GM19463 (cell line): ENCODE measurements around the gene ATOSA.
A peak's percentile ranks its signal among the peaks of the same experiment; 100 is the strongest.

Experiments used
- ATAC-seq: cut with Tn5 transposase; IDR thresholded peaks from one replicate; pipeline ENCODE4 v1.9.1; 2021; ENCODE audit warnings: mild to moderate bottlenecking, moderate library complexity; ENCODE audit not compliant: unreplicated experiment

The ATOSA gene

GRCh38 chr15:52679232-52680040 is at the start of gene ATOSA:
Gene ATOSA, minus strand, starts transcription at chr15:52679388. Its CDS starts 1,367 bp downstream, at chr15:52678021.
- ATAC-seq: peak; percentile 70

- no peak for ATAC-seq
Observed at GRCh38 chr15:52728899-52729298, 49.7 kb upstream of the ATOSA start.

GRCh38 chr15:52727815-52728214 is 48.6 kb upstream of the ATOSA start:
- ATAC-seq: no peak

DNA sequence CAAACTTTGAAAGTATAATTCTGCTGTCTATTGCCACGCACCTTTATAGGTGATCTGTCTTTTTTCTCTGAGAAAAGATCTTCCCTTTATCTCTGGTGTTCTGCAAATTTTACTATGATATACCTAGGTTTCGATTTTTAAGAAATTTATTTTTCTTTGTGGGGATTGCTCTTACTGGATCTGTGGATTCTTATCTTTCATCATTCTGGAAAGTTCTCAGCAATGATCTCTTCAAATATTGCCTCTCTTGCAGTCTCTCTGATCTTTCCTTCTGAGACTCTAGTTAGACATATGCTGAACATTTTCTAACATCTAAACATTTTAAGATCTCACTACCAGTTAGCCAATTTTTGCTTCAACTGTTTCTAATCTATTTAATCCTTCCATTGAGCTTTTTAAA is 47.0 kb upstream of the ATOSA start:
- no peak for ATAC-seq

GRCh38 chr15:52718551-52718950 is 39.4 kb upstream of the ATOSA start:
- no peak for ATAC-seq

GRCh38 chr15:52717924-52718323 is 38.7 kb upstream of the ATOSA start:
- no peak for ATAC-seq

DNA sequence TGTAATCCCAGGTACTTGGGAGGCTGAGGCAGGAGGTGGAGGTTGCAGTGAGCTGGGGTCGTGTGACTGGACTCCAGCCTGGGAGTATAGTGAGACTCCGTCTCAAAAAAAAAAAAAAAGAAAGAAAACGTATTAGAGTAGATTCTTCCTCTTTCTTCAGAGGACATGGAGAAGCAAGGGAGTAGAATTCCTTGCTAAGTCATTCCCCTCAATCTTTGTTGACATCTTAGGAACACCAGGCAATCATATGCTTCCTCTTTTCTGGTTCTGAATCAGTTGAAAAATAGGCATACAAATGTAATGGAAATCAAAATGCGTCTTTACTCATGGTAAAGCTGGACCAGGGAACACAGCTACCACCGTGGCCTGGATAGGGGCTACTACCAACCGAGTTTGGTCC is 38.3 kb upstream of the ATOSA start:
- no peak for ATAC-seq

- ATAC-seq: no peak
Observed at GRCh38 chr15:52716536-52716935, 37.3 kb upstream of the ATOSA start.

GRCh38 chr15:52715411-52715810 is 36.2 kb upstream of the ATOSA start:
- ATAC-seq: no peak

DNA sequence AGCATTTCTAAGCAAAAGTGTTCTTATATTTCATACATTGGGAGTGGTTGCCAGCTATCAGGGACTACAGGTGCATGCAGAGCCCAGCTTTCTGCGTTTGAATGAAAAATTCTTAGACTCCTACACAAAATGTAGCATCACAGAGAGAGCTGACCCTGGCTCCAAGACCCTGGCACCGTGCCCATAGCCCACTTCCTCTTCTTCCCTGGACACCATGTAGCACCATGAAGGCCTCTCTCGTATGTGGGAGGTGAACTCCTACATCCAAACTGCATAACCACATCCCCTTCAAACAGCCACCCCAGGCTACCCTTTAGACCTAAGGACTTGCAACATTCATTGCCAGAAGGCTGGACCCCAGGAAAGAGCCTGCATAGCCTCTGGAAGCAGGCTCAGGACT is 35.8 kb upstream of the ATOSA start:
- ATAC-seq: no peak

DNA sequence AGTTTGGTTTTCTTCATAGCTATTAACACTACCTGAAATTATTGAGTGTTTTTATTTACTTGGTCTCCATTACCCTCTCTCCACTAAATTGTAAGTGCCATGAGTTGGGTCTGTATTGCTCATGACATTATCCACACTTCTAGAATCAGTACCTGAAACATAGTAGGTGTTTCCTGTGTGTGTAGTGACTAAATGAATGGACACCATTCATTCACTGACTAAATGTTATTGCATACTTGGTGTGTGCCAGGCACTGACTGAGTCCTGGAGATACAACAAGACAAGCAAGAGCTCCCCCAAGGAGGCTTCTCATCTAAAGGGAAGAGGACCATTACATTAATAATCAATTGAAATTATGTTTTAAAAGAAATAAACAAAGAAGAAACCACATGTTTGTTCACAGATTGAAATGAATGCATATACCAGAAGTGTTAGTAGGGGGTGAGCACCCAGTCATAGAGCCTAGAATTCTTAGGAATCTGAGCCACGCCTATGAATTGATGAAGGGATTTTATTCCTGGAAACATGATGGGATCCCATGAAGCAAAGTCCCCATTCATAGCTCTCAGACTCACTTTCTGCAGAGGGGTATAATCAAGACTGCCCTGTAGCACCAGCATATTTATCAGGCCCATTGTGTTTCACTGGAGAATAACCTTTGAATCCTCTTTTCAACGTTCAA is 31.7 kb upstream of the ATOSA start:
- no peak for ATAC-seq

- ATAC-seq: peak; percentile 37
Observed at GRCh38 chr15:52710050-52710707, 31.0 kb upstream of the ATOSA start.

- ATAC-seq: peak; percentile 99
Observed at GRCh38 chr15:52709187-52709981, 30.2 kb upstream of the ATOSA start.

DNA sequence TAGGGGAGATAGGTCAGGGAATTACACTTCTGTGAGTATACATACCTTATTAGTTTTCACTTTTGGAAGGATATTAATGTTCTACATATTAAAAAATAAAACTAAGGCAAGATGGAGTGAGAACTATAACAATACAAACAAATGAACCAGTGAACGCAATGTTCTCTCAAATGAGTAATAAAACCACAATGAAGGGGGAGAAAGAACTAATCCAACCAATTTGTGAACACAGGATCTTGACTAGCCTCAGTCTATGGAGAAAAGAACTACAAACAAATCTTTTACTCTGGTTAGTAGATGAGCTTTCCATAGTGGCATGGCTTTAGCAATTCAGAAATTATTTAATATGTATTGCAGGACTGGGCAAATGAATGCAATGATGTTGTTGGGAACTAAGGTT is 26.9 kb upstream of the ATOSA start:
- ATAC-seq: no peak

DNA sequence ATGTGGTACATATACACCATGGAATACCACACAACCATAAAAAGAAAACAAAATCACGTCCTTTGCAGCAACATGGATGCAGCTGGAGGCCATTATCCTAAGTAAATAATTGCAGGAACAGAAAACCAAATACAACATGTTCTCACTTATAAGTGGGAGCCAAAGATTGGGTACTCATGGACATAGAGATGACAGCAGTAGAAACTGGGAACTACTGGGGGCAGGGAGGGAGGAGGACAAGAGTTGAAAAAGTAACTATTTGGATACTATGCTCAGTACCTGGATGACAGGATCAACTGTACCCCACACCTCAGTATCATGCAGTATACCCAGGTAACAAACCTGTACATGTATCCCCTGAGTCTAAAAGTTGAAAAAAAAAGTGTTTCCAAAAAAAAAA is 23.2 kb upstream of the ATOSA start:
- no peak for ATAC-seq

DNA sequence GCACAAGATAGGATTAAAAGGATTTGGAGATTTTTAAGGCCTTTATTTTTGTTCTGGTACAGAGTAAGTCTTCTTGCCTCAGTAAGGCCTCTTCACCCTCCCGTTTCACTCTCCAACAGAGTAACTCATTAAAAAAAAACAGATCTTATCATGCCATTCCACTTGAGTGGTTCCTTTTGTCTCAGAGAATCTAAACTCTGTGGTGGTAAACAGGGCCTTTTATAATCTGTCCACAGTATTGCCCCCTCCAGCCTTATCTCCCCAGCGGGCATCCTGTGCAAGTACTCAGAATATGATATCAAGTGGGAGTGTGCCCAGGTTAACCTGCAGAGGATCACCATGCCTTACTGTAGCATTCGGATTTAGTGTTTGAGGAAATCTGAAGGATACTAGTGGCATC is 20.3 kb upstream of the ATOSA start:
- ATAC-seq: no peak

DNA sequence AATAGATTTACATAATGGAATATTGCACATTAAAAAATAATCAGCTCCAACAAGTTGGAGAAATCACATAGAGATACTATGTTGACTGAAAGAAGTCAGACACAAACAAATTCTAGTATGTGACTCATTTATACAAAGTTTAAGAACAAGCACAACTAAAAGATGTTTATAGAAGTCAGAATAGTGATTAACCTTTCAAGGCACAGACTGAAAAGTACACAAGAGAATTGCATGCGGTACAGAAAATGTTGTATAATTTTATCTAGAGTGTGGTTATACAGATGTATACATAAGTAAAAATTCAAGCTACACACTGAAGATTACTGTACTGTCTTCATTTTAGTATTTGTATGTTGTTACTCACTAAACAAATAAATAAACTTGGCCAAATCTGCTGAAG is 19.3 kb upstream of the ATOSA start:
- no peak for ATAC-seq

GRCh38 chr15:52697051-52697450 is 17.9 kb upstream of the ATOSA start:
- no peak for ATAC-seq

- no peak for ATAC-seq
Observed at GRCh38 chr15:52695154-52695553, 16.0 kb upstream of the ATOSA start.

- ATAC-seq: no peak
Observed at GRCh38 chr15:52689562-52689961, 10.4 kb upstream of the ATOSA start.

GRCh38 chr15:52683580-52683979 is 4.4 kb upstream of the ATOSA start:
- peak; percentile 41 for ATAC-seq
